Esophagus muscularis mucosa (tissue), 4 donors: ENCODE data around the gene FRMD4A.

Experiments
- EP300 ChIP-seq: sonication (generic); formaldehyde crosslinking; IDR thresholded peaks from one replicate; pipeline ENCODE4 v1.6.1; 2017; ENCODE audit warnings: antibody characterized with exemption
- POLR2A ChIP-seq: fragments of 450-650 bp; IDR thresholded peaks from one replicate; pipeline ENCODE4 v1.6.1; 2017; ENCODE audit warnings: antibody characterized with exemption, moderate library complexity, mild to moderate bottlenecking, low read depth
- POLR2AphosphoS5 ChIP-seq, 2 donors: sonication (generic); formaldehyde crosslinking; IDR thresholded peaks; one replicate each; pipeline ENCODE4 v1.6.1; 2017; ENCODE audit warnings: antibody characterized with exemption in 2 of 2
- TF ChIP-seq, protein P1 (sequence below), 3 experiments: fragments of 200-600 bp in 2 of 3; fragments of 450-650 bp in 1 of 3; sonication (generic) in 2 of 3; IDR thresholded peaks; one replicate each; pipeline ENCODE4 v1.5.1; 2017 to 2019; ENCODE audit warnings: antibody characterized with exemption in 3 of 3, mild to moderate bottlenecking in 2 of 3, moderate library complexity in 1 of 3

DNA sequence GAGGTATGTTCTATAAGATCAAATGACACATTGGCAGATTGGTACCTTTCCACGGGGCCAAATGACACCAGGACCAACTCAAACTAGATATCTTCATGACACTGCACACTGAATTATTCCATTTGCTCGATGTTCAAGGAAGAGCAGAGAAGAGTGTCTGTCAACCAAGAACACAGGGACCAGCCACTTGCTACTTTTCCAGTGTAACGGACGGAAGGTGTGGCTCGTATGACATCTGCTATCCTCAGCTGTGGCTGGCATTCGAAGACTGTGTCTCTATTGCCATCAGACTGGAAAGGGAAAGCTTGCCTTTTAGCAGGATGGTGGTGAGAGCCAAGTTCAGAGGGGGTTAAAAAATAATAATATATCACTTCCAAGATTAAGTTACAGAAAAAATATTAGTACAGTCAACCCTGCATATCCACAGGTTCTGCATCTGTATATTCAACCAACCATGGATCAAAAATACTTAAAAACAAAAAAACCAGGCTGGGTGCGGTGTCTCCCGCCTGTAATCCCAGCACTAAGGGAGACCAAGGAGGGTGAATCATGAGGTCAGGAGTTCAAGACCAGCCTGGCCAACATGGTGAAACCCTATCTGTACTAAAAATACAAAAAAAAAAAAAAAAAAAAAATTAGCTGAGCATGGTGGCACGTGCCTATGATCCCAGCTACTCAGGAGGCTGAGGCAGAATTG is 506.9 kb downstream of the FRMD4A start:
- no peak for TF ChIP-seq POLR2A
- TF ChIP-seq, protein P1, sequence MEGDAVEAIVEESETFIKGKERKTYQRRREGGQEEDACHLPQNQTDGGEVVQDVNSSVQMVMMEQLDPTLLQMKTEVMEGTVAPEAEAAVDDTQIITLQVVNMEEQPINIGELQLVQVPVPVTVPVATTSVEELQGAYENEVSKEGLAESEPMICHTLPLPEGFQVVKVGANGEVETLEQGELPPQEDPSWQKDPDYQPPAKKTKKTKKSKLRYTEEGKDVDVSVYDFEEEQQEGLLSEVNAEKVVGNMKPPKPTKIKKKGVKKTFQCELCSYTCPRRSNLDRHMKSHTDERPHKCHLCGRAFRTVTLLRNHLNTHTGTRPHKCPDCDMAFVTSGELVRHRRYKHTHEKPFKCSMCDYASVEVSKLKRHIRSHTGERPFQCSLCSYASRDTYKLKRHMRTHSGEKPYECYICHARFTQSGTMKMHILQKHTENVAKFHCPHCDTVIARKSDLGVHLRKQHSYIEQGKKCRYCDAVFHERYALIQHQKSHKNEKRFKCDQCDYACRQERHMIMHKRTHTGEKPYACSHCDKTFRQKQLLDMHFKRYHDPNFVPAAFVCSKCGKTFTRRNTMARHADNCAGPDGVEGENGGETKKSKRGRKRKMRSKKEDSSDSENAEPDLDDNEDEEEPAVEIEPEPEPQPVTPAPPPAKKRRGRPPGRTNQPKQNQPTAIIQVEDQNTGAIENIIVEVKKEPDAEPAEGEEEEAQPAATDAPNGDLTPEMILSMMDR (IDR thresholded peaks at IDR 0.05) = no peak
- TF ChIP-seq POLR2AphosphoS5 (IDR thresholded peaks at IDR 0.05) = no peak
- no peak for TF ChIP-seq EP300
